Stomach (tissue), 8 donors: ENCODE data around the gene IFNA17. TPM values are rescaled to one million over a fixed set of nuclear protein-coding genes. Genes with fewer than 3 reads are reported as not detected.

Source experiments
- polyA plus RNA-seq, 3 donors: library from polyadenylated mRNA; stranded (reverse); fragments of 200-250 nt; gene quantifications; one replicate each; pipeline ENCODE4 v1.2.3, GENCODE V29; 2013
- total RNA-seq, 5 donors: library from RNA; depleted of rRNA; stranded (reverse); fragments of >200 nt; gene quantifications; one replicate each; pipeline versions ENCODE4 v1.1.0 to v1.2.3, GENCODE V29; 2014 to 2016
- donor health status: healthy with polysubstance abuse.
- donor health status: Bipolar disorder and iron deficiency.
- donor health status: healthy.

IFNA17 gene
- total and polyA plus RNA-seq, 8 donors: not detected

Other genes with a start within 250 kb of the IFNA17 start
- gene HACD4, start 196.6 kb downstream of the IFNA17 start, total RNA-seq: 10 to 100 TPM in 2 of 5 donors, 1 to 10 TPM in 2, under 1 TPM in 1; 0.29 to 12.1 (median 5.9) TPM
- 1 to 10 TPM; 1.6 to 4.1 (median 1.8) TPM for gene HACD4, start 196.6 kb downstream of the IFNA17 start, polyA plus RNA-seq
- gene IFNB1, start 150.3 kb downstream of the IFNA17 start, total RNA-seq: not detected
- not detected for gene IFNB1, start 150.3 kb downstream of the IFNA17 start, polyA plus RNA-seq
- not detected for gene IFNW1, start 86.4 kb downstream of the IFNA17 start, total RNA-seq
- gene IFNW1, start 86.4 kb downstream of the IFNA17 start, polyA plus RNA-seq: not detected
- gene IFNA21, start 61.6 kb downstream of the IFNA17 start, total RNA-seq: not detected
- gene IFNA21, start 61.6 kb downstream of the IFNA17 start, polyA plus RNA-seq: not detected
- gene IFNA4, start 40.6 kb downstream of the IFNA17 start, total RNA-seq: not detected
- not detected for gene IFNA4, start 40.6 kb downstream of the IFNA17 start, polyA plus RNA-seq
- gene IFNA7, start 26.0 kb downstream of the IFNA17 start, total RNA-seq: not detected
- not detected for gene IFNA7, start 26.0 kb downstream of the IFNA17 start, polyA plus RNA-seq
- not detected for gene IFNA10, start 21.1 kb downstream of the IFNA17 start, total RNA-seq
- not detected for gene IFNA10, start 21.1 kb downstream of the IFNA17 start, polyA plus RNA-seq
- not detected for gene IFNA16, start 10.9 kb downstream of the IFNA17 start, total RNA-seq
- not detected for gene IFNA16, start 10.9 kb downstream of the IFNA17 start, polyA plus RNA-seq
- gene IFNA14, start 11.8 kb upstream of the IFNA17 start, total RNA-seq: not detected
- not detected for gene IFNA14, start 11.8 kb upstream of the IFNA17 start, polyA plus RNA-seq
- 1 to 10 TPM in 1 of 5 donors, under 1 TPM in 1, not detected in 3; 0.92 to 1.6 TPM for gene IFNA5, start 77.1 kb upstream of the IFNA17 start, total RNA-seq
- not detected for gene IFNA5, start 77.1 kb upstream of the IFNA17 start, polyA plus RNA-seq
- gene KLHL9, start 107.2 kb upstream of the IFNA17 start, total RNA-seq: 10 to 100 TPM in 4 of 5 donors, 1 to 10 TPM in 1; 4.1 to 35.7 (median 14.5) TPM
- 1 to 10 TPM; 5.4 to 6.3 (median 6.0) TPM for gene KLHL9, start 107.2 kb upstream of the IFNA17 start, polyA plus RNA-seq
- gene IFNA6, start 122.7 kb upstream of the IFNA17 start, total RNA-seq: not detected
- not detected for gene IFNA6, start 122.7 kb upstream of the IFNA17 start, polyA plus RNA-seq
- gene IFNA13, start 139.8 kb upstream of the IFNA17 start, total RNA-seq: not detected
- not detected for gene IFNA13, start 139.8 kb upstream of the IFNA17 start, polyA plus RNA-seq
- gene IFNA2, start 157.2 kb upstream of the IFNA17 start, total RNA-seq: not detected
- gene IFNA2, start 157.2 kb upstream of the IFNA17 start, polyA plus RNA-seq: not detected
- gene IFNA8, start 180.9 kb upstream of the IFNA17 start, total RNA-seq: not detected
- gene IFNA8, start 180.9 kb upstream of the IFNA17 start, polyA plus RNA-seq: not detected
- gene IFNA1, start 212.2 kb upstream of the IFNA17 start, total RNA-seq: not detected
- not detected for gene IFNA1, start 212.2 kb upstream of the IFNA17 start, polyA plus RNA-seq